ENCODE data around the gene AP4M1.

DNA sequence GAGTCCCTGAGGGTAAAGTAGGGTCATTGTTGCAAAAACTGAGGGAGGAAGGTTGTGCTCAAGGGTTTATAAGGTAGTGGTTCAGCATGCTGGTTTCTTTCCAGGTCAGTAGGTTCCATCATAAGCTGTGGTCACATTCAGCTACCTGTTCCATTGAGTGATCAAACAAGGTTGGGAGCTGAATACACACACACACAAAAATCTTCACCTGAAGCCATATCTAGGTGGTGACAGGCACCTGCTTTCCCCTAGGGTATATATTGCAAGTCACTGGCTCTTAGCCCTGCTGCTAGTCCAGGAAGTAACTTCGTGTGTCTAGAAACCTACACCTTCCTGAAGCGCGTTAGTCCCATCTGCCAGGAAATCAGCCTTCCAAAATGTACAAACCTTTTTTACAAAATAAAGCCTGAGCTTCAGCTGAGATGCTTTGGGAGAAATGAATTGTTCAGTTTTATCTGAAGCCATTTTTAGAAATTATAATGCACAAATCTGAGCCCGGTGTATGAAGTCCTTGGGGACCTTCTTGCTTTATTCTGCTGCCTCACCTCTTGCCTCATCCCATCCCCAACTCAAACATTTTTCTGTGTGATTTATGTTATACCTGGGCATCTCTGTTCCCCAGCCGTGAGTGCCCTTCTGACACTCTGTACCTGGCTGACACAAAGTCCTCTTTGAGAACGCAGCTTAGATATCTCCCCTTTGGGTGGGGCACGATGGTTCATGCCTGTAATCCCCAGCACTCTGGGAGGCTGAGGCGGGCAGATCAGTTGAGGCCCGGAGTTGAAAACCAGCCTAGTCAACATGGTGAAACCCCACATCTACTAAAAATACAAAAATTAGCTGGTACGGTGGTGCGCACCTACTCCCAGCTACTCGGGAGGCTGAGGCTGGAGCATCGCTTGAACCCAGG is 36.7 kb downstream of the AP4M1 start:
- no peak for TF ChIP-seq CTCF (IDR thresholded peaks at IDR 0.05)
- TF ChIP-seq POLR2A (IDR thresholded peaks at IDR 0.05), result no peak

Measured in thyroid gland (tissue), 4 donors.